Activated CD4-positive, alpha-beta T cell treated with anti-CD3 and anti-CD28 coated beads, Interleukin-2, amount 50 U/mL, for 16 hours (primary cell): Measurements from ENCODE around the gene ATPAF2.
A peak's percentile ranks its signal among the peaks of the same experiment; 100 is the strongest.

Source experiments
- DNase-seq: peaks from one replicate; pipeline ENCODE4 v3.0.0-alpha.2; 2020

Gene ATPAF2

GRCh38 chr17:18038861-18039534 lies at the start of gene ATPAF2, which contains the start of gene GID4:
ATPAF2 (minus strand) TSS chr17:18039168; CDS start chr17:18039013, 155 bp downstream.
GID4 (plus strand) TSS chr17:18039408; CDS start chr17:18039465, 57 bp downstream.
- peak; percentile 100 for DNase-seq

GRCh38 chr17:18087610-18088491 lies 48.9 kb upstream of the ATPAF2 start, which contains the start of gene DRG2:
DRG2 (plus strand) TSS chr17:18087948; CDS start chr17:18088024, 76 bp downstream.
- DNase-seq, result peak; percentile 91

GRCh38 chr17:18084256-18084655 lies 45.3 kb upstream of the ATPAF2 start:
- no peak for DNase-seq

GRCh38 chr17:18079543-18079942 lies 40.6 kb upstream of the ATPAF2 start:
- no peak for DNase-seq

- no peak for DNase-seq
These were observed 38.0 kb upstream of the ATPAF2 start for GRCh38 chr17:18076936-18077335.

- no peak for DNase-seq
These were observed 35.8 kb upstream of the ATPAF2 start for GRCh38 chr17:18074566-18075272.

- DNase-seq, result no peak
These were observed 32.8 kb upstream of the ATPAF2 start for GRCh38 chr17:18071751-18072150.

GRCh38 chr17:18070861-18071340 lies 31.9 kb upstream of the ATPAF2 start:
- DNase-seq, result no peak

- no peak for DNase-seq
These were observed 30.1 kb upstream of the ATPAF2 start for GRCh38 chr17:18069101-18069500.

- DNase-seq, result no peak
These were observed 27.9 kb upstream of the ATPAF2 start for GRCh38 chr17:18066866-18067265.

- DNase-seq, result no peak
These were observed 26.6 kb upstream of the ATPAF2 start for GRCh38 chr17:18065546-18065945.

- DNase-seq, result no peak
These were observed 25.1 kb upstream of the ATPAF2 start for GRCh38 chr17:18064053-18064452.

- DNase-seq, result no peak
These were observed 20.3 kb upstream of the ATPAF2 start for GRCh38 chr17:18059283-18059682.

GRCh38 chr17:18056214-18056613 lies 17.2 kb upstream of the ATPAF2 start:
- no peak for DNase-seq

GRCh38 chr17:18055597-18055996 lies 16.6 kb upstream of the ATPAF2 start:
- DNase-seq, result no peak

GRCh38 chr17:18045691-18046350 lies 6.9 kb upstream of the ATPAF2 start:
- DNase-seq, result no peak

GRCh38 chr17:18044609-18045008 lies 5.6 kb upstream of the ATPAF2 start:
- no peak for DNase-seq

- DNase-seq, result no peak
These were observed 4.5 kb upstream of the ATPAF2 start for GRCh38 chr17:18043491-18043890.

GRCh38 chr17:18042983-18043382 lies 4.0 kb upstream of the ATPAF2 start:
- no peak for DNase-seq

GRCh38 chr17:18041776-18042175 lies 2.8 kb upstream of the ATPAF2 start:
- no peak for DNase-seq

GRCh38 chr17:18040261-18040858 lies 1.4 kb upstream of the ATPAF2 start:
- no peak for DNase-seq
